Measurements from ENCODE around the gene IL3RA.

IL3RA gene

GRCh38 chrX:1397001-1397400, 60.4 kb downstream of the IL3RA start:
- H3K4me3 ChIP-seq (ENCODE audit: low read length), result no peak overlapping the region
- no peak for TF ChIP-seq CTCF (conservative IDR thresholded peaks at IDR 0.05; ENCODE audit: low read depth, low read length)
- DNase-seq (ENCODE audit: low read depth), result no peak

DNA sequence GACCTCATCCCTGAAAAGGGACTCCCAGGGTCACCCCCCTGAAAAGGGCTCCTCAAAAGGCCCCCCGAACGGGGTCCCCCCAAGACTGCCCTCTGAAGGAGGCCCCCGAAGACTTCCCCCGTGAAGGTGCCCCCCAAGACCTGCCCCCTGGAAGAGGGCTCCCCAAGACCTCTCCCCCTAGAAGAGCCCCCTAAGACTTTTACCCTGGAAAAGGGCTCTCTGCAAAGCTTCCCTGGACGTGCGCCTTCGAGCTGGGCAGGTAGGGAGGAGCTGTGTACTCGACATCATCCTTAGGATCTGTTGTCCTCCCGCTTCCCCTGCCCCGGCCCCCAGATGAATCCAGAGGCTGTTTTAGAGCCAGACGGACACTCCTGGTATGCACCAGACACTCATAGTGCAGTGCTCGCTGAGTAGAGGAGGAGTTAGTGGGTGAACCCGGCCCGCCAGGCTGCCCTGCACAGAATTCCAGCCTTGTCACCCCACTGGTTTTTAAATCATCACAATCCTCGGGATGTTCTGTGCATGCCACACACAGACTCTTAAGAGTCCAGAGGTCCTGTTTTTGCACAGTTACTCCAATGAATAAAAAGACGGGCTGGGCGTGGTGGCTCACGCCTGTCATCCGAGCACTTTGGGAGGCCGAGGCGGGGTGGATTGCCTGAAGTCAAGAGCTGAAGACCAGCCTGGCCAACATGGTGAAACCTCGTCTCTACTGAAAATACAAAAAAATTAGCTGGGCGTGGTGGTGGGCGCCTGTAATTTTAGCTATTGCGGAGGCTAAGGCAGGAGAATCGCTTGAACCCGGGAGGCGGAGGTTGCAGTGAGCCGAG, 61.1 kb downstream of the IL3RA start:
- H3K4me3 ChIP-seq (ENCODE audit: low read length), result no peak overlapping the region
- no peak for DNase-seq (ENCODE audit: low read depth)
- no peak for TF ChIP-seq CTCF (conservative IDR thresholded peaks at IDR 0.05; ENCODE audit: low read depth, low read length)

DNA sequence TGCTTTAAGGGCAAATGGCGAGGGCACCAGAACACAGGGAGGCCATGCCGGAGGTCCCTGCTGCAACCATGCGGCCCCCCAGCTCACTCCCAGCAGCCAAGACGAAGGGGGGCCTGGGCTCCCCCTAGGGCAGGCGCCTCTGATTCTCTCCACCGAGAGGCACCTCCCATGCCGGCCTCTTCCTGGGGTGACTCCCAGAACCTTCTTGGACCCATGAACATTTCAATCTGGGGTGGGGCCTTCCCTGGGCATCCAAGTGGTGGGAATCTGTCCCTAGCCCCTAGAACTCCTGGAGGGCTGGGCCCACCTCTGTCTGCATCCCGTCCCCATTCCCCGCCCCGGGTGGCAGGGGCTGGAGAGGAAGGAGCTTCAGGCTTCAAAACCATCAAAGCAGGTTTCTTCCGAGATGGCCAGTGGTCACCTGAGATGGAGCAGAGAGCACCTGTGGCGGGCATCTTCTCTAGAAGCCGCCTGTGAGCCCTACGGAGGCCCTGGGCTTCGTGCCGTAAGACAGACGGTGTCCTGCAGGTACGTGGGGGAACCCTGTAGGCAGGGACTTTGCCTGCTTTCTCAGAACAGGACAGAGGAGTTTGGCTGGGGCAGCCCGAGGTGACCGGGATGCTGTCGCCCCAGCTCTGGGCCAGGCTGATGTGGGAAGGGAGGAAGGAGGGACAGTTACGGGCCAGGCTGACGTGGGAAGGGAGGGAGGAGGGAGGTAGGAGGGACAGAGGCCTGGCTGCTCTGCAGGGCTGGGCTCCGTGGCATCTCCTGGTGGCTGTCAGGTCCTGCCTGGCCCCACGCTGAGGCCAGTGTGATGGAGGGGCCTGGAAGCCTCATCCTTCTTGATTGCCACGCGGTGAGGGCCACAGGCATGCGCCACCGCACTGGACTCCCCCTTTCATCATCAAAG, 62.1 kb downstream of the IL3RA start:
- DNase-seq (ENCODE audit: low read depth), result no peak
- no peak overlapping the region for H3K4me3 ChIP-seq (ENCODE audit: low read length)
- TF ChIP-seq CTCF (conservative IDR thresholded peaks at IDR 0.05; ENCODE audit: low read depth, low read length), result no peak

DNA sequence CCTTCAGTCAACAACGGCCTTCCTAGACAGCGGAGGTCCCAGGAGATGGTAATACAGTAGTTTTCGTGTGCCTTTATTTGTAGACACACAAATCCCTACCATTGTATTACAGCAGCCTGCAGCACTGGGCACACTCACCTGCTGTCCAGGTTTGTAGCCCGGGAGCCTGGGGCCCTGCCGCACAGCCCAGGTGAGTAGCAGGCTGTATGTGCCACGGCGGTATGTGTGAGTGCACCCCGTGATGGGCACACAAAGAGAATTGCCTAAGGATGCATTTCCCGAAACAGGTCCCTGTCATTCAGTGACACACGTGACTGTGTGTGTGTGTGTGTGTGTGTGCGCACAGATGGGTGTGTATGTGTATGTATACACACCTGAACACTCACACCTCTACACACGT, 63.5 kb downstream of the IL3RA start:
- H3K4me3 ChIP-seq (ENCODE audit: low read length), result no peak overlapping the region
- no peak for TF ChIP-seq CTCF (conservative IDR thresholded peaks at IDR 0.05; ENCODE audit: low read depth, low read length)
- DNase-seq (ENCODE audit: low read depth), result no peak

GRCh38 chrX:1400742-1401471, 64.3 kb downstream of the IL3RA start:
- no peak for DNase-seq (ENCODE audit: low read depth)
- TF ChIP-seq CTCF (conservative IDR thresholded peaks at IDR 0.05; ENCODE audit: low read depth, low read length), result no peak
- no peak overlapping the region for H3K4me3 ChIP-seq (ENCODE audit: low read length)

DNA sequence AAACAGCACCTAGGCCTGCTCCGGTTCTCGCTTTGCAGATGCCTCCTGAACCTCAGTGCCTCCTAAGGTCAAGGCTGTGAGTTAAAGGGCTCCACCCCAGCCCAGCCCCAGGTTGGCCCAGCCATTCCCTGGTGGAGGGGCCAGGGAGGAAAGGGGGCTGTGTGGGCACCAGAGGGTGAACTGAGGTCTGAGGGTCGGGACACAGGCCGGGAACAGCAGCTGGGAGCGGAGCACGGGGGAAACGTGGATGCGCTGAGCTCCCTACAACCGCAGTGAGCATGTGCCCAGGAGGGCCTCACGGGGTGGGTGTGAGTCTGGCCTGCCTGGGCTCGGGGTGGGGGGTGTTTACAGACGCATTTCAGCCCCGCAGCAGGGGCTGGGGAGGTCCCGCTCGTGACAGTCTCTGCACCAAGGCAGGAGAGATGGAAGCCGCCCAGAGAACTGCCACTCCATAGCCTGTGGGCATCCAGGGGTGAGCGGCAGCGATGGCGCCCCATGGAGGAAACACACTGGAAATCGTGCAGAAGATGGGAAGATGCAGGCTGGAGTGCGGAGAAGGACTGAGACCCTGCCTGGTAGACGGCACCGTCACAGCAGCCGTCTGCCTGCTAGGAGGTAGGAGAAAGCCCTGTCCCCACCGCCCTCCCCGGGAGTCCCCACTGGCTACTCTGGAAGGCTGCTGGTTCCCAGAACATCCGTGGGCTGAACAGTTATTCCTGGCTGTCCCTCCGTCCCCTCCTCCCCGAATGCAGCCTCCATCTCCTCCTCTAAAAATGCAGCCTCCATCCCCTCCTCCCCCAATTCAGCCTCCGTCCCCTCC, 65.2 kb downstream of the IL3RA start:
- no peak for DNase-seq (ENCODE audit: low read depth)
- H3K4me3 ChIP-seq (ENCODE audit: low read length), result no peak overlapping the region
- TF ChIP-seq CTCF (conservative IDR thresholded peaks at IDR 0.05; ENCODE audit: low read depth, low read length), result no peak
